ENCODE data around the gene VRK2.
"Not testable (repeated sequence)": the region's sequence is repeated elsewhere in the genome, so short reads cannot be mapped to it uniquely, and the experiment has no call there.

Gene VRK2

DNA sequence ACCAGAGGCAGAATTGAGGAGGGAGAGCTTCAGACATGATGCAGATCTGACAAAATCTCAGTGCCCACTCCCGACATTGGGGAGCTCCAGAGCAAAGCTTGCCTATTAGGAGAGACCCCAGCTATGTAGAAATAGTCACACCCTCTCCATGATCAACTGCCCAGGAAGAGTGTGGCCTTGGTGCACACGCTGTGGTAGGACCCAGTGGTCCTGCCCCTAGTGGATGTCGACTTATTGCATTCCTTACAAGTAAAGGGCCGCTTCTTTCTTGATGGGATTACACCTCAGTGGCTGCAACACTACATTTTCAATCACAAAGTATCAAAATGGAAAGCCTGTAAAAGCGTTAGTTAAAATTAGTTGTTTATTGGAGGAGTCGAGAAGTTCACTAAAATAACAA, 64.2 kb downstream of the VRK2 start:
- DNase-seq: no peak

DNA sequence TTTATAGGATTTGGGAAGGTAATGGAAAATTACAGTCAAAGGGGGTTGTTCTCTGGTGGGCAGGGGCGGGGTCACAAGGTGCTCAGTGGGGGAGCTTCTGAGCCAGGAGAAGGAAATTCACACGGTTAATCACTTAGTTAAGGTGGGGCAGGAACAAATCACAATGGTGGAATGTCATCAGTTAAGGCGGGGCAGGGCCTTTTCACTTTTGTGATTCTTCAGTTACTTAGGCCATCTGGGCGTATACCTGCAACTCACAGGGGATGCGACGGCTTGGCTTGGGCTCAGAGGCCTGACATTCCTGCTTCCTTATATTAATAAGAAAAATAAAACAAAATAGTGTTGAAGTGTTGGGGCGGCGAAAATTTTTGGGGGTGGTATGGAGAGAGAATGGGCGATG, 67.0 kb downstream of the VRK2 start:
- DNase-seq: not testable (repeated sequence)

DNA sequence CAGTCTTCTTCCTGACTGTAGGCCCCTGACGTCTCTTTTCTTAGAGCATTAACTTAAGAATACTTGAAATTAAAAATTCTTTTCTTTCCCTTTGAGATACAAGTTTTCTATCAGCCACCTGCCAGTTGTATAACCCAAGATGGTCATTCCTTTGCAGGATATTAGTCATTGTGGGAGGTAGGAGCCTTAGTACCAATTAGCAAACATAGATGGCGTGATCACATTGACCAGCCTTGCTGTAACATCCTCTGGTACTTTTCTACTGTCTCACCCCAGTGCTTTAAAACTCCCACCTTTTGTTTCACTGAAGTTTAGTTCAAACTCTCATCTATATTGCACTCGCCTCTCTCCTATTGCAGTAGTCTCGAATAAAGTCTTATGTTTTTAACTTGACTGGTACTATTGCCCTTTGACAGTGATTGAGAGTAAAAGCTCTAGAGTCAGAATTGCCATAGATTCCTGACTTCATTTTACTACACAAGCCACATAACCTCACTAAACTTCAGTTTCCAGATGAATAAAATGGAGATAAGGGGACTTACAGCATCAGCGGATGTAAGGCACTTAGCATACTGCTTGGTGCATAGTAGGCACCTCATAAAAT, 74.1 kb downstream of the VRK2 start:
- DNase-seq: no peak

DNA sequence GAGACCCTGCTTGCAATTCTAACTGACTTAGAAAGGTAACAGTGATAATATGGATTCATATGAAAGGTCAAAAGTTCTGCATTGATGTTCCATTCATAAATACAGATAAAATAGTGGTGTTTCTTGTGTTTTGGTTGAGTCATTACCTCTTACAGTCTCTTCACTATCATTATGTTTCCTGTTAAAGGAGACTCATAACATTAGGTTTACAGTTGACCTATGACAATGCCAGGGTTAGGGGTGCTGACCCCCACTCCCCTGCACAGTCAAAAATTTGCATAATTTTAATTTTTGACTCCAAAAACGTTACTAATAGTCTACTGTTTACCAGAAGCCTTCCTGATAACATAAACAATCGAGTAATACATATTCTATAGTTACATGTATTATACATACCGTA, 75.4 kb downstream of the VRK2 start:
- DNase-seq: no peak

DNA sequence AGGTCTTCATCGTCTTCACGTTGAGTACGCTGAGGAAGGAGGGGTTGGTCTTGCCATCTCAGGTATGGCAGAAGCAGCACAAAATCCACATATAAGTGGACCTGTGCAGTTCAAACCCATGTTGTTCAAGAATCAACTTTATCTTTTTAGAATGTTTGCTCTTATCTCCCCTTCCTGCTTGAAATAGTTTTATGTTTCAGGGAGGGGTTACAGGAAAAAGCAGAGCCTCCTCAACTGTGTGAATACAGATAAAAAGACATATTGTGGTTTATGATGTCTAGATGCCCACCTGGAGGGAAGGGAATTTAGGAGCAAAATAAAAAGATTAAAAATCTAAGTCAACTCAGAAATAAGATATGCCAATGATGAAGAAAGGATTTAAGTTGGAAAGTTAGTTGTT, 75.9 kb downstream of the VRK2 start:
- no peak for DNase-seq

DNA sequence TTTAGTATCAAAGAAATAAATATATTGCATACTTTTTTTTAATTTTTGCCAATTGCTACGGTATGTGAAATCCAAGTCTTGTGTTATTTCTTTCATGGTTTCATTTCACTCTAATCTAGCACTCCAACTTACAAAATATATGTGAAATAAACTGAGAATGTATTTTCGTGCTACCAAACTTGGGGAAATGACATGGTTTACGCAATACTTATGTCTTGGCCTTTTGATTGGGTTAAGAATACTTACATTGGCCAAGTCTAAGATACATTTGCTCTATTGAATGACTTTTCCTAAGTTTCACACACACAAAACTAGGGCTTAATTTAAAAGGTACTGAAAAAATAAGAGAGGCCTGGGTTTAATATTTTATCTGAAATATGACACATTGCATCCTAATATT, 80.5 kb downstream of the VRK2 start:
- no peak for DNase-seq

DNA sequence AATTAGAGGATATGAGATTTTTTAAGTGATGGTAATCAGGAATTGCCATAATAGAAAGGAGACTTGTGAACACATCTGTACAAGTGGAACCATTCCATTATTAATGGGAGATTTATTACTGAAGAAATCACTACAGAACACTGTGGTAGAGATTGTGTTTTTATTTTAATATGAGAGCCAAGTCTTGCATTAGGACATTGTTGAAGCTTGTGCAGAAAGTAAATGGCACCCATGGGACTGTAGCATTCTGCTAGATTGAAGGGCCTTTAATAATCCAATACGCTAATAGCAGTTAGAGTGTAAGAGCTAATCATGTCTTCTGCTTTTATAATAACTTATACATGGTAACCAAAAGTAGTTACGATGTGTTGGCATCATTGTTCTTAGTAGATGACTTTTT, 83.6 kb downstream of the VRK2 start:
- DNase-seq: no peak

DNA sequence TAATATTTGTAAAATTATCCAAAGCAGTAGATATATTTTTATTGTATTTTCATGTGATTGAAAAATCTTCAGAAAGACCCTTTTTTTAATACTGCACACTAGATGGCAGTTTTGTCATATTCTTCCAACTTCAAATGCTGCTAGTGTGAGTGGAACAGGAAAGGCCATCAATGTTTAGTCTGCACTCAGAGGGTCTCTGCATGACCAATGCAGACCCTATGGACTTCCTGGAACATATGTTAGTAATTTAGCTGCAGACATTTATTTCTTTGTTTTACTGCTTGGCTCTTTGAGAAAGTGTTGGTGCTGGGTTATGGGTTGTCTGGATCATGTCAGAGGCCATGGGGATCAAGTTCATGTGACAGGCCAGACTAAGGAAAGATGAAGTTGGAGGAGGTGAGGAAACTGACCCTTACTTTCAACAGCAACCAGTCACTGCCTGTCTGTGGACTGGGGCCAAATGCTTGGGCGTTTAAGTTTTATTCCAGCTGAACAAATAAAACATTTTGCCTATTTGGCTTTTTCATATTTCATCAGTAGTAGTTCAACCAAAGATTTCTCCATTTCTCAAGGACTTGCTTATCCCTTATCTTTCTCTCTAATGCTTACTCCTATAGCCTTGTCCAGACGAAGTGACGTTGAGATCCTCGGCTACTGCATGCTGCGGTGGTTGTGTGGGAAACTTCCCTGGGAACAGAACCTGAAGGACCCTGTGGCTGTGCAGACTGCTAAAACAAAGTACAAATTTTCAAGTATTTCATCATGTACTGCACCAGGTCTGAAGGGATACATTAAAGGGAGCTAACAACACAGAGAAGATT, 84.8 kb downstream of the VRK2 start:
- no peak for DNase-seq

DNA sequence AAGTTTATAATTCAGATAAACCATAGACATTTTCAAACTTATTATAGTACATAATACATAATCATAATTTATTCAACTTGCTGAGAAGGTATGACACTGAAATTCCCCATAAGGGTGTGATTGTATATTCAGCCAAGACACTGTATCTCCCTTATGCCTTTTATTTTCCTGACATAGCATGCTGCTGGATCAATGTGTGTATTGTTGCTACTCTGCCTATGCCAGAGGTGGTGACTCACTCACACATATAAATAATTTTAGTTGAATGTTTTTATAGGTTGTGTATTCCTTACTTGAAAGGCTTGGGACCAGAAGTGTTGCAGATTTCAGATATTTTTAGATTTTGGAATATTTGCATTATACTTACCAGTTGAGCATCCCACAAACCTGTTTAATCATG, 86.8 kb downstream of the VRK2 start:
- no peak for DNase-seq

DNA sequence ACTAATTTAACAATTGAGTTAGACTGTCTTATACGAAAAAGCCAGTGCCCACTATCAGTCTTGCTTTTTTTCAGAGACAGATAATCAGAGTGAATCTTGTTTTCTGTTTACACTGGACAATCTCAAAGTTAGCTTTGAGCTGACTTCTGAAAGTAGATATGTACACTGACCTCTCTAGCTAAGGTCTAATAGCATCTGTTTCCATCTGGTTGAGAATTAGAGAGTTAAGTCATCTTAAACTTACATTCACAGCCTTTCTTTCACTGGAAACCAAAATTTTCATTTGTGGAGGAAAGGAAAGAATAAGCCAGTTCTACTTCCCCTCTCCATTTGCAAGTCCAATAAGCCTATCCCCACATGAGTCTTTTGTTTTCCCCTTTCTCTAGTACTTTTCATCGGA, 89.3 kb downstream of the VRK2 start:
- no peak for DNase-seq

DNA sequence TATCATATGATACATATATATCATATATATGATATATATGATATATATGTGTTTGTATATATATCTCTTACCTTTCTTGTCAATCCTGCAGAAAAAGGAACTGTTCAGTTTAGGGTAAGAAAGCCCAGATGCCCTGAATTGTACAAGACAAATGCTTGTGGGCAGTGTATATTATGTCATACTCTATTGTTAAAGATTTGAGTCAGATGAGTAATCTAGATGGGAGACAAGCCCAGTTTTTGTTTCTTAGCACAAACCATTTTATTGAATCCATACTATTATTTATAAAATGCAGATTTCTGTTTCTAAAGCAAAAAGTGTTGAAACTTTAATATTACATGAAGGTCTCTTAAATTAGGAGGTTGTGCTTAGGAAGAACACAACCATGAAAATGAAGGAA, 90.6 kb downstream of the VRK2 start:
- DNase-seq: no peak

DNA sequence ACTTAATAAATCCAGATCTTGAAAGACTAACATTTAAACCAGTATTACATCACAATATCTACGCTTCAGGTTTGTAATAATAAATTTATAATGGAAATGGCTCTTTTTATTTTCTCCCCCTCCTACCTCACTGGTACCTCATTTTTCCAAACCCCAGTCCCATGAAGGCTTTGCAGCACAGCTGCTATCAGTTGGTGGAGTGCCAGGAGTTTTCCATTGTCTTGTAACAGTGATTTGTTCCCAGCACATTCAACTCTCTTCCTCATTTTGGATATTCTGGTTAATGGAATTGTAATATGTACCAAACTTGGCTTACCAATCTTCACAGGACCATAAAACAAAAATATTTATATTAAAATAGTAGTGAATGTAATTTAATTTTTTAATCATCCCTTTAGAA, 91.2 kb downstream of the VRK2 start:
- DNase-seq: no peak

DNA sequence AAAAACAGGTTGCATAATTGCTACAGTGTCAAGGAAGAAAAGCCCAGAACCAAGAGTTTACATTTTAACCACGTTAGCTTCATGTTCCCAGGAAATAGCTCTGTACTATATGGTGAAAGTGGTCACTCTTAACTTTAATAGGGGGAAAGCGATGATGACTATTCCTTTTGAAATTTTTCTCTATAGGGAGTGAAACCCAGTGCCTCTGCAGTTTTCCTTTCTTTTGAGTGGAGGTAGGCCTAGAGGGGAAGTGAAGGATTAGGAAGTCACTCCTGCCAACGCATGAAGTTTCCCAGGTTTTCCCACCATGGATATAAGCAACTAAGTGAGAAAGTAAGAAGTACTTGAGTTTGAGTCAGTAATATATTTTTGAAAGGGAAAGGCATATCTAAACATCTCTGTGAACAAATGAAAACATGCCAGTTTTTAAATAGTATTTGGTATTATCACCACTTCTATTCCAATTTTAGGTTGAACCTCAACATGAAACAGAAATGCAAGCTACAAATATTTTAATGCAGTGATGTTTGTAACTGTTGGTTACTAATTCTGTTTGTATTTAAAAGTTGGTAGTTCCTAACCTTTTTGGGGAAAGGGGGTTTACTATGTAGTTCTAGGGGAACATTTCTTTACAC, 91.9 kb downstream of the VRK2 start:
- no peak for DNase-seq

DNA sequence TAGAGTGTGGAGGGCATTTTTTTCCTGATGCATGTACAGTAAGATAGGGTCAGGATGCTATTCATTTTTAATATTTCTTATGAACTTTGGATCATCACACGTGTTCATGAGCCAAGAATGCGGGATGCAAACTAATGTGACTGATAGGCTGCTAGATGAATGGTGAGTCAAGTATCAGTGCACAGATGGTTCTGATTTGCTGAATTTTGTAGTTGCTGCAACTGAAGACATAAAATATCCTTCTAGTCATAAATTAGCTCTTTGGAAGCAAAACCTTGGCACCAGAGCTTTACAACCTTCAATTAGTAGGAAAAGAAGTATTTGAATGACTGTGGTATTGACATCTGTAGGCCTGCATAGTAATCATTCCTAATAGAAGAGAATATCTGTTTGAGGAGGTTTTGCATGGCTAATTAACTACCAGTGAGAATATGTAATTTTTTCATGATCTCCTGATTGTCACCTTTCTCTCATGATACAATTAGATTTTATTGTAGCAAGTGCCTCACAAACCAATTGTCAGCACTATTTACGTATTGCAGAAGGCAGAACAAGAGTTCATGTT, 94.0 kb downstream of the VRK2 start:
- DNase-seq: no peak

DNA sequence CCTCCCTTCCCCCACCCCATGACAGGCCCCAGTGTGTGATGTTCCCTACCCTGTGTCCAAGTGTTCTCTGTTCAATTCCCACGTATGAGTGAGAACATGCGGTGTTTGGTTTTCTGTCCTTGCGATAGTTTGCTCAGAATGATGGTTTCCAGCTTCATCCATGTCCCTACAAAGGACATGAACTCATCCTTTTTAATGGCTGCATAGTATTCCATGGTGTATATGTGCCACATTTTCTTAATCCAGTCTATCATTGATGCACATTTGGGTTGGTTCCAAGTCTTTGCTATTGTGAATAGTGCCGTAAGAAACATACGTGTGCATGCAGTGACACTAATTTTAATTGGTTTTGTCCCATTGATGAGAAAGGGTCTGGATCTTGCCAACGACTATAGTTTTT, 99.2 kb downstream of the VRK2 start:
- DNase-seq: not testable (repeated sequence)

DNA sequence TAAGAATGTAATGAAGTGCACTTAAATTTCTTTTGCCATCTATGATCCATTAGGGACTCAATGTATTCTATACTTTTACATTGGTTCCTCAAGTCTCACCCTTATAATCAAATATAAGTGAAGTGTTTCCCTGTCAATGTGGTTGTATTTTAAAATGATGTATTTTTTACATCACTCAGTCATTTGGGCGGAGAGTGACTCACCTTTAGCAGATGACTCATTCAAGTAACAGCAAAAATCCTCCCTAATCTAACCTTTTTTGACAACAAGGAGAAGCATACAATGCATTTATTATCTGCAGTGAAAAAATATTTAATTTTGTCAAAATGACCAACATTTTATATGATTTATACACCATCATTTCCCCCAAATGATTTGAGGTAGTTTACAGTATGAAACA, 100.1 kb downstream of the VRK2 start:
- no peak for DNase-seq

DNA sequence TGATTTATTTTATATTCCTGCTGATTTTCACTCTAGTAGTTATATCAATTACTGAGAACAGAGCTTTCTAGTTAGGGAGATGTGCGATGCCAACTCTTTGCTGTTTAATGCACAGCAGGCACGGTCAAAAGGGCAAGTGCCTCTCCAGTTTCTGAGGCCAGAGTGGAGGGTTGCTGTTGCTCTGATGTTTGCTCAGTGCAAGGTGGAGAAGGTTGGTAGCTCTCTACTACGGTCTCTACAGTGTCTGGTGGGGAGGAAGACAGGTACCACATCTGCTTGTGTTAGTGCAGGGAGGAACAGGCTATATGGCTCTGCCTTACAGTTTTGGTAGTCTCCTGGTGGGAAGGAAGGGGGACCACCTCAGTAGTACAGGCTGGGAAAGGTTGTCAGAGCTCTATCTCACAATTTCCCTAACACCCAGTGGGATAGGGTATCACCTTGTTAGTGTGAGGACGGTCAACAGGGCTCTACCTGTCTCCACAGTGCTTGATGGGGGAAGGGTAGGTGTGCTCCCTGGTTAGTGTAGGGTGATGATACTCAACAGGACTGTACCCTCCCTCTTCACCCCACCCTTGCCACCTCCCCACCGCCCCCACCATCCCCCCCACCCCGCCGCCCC, 108.7 kb downstream of the VRK2 start:
- no peak for DNase-seq

DNA sequence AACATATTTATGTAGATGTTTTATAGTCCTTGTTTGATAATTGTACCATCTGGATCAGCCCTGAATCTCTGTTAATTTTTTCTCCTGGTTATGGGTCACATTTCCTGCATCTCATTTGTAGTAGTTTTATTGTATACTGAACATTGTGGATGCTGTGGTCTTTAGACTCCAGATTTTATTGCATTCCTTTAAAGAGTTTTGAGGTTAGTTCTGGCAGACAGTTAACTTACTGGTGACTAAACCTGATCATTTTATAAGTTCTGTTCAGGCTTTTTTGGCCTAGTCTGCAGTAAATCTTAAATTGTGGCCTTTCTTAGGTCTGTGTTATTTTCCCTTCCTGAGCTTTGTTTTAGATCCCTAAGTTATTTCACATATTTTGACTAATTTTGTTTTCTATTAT, 110.2 kb downstream of the VRK2 start:
- DNase-seq: no peak

DNA sequence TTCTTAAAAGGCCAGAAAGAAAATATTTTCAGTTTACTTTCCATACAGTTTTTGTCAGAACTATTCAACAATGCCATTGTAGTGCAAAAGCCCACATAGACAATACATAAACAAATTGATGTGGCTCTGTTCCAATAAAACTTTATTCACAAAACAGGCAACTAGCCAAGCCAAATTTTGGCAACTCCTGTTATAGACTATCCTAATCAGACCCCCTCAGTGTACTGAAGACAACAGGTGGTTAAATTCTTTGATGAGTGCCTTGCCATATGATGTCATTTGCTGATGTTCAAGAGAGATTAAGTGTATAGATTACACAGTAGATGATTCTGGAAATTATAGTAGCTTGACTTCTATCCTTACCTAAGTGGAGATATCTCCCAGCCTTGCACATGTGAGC, 111.1 kb downstream of the VRK2 start:
- no peak for DNase-seq

DNA sequence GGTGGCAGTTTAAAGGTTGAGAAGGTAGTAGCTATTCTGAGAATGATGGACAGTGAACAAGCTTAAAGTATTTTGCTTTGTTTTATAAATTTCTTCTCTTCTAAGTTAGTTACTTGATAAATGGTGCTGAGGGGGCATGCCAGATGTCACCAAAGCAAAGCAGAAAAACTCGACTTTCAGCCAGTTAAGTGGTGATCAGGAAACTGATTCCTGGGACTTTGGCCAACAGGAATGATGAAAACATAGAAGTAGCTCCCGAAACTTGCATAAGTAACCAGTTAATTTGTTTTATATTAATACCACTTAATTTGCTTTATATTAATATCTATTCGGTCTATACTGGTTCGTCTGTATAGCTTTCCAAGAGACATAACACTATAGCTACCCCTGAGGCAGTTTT, 111.9 kb downstream of the VRK2 start:
- no peak for DNase-seq

DNA sequence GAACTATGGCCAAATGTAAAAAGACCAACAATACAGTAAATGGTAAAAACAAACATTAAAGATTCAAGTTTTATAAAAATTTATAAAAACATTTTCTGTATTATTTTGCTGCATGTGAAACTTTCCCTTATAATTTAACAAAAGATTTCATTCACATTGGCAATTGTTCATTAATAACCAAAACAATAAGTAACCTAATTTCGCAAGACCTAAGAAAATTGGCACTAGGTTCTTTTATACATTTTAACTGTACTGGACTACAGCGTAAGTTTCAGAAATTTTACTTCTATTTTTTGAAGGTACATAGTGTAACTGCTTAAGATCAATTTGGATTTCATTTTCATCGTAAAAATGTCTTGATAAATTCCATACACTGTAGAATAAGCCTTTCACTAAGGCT, 117.3 kb downstream of the VRK2 start:
- no peak for DNase-seq

DNA sequence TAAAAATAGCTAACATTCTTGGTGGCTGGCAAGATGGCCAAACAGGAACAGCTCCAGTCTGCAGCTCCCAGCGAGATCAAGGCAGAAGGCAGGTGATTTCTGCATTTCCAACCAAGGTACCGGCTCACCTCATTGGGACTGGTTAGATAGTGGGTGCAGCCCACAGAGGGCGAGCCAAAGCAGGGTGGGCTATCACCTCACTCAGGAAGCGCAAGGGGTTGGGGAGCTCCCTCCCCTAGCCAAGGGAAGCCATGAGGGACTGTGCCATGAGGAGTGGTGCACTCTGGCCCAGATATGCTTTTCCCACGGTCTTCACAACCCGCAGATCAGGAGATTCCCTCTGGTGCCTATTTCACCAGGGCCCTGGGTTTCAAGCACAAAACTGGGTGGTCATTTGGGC, 121.5 kb downstream of the VRK2 start:
- not testable (repeated sequence) for DNase-seq

DNA sequence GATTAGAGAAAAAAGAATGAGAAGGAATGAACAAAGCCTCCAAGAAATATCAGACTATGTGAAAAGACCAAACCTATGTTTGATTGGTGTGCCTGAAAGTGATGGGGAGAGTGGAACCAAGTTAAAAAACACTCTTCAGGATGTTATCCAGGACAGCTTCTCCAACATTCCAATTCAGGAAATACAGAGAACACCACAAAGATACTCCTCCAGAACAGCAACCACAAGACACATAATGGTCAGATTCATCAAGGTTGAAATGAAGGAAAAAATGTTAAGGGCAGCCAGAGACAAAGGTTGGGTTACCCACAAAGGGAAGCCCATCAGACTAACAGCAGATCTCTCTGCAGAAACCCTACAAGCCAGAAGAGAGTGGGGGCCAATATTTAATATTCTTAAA, 123.2 kb downstream of the VRK2 start:
- not testable (repeated sequence) for DNase-seq

All from effector CD8-positive, alpha-beta T cell (primary cell).